Measurements from ENCODE around the gene ITPK1.

ITPK1 gene

DNA sequence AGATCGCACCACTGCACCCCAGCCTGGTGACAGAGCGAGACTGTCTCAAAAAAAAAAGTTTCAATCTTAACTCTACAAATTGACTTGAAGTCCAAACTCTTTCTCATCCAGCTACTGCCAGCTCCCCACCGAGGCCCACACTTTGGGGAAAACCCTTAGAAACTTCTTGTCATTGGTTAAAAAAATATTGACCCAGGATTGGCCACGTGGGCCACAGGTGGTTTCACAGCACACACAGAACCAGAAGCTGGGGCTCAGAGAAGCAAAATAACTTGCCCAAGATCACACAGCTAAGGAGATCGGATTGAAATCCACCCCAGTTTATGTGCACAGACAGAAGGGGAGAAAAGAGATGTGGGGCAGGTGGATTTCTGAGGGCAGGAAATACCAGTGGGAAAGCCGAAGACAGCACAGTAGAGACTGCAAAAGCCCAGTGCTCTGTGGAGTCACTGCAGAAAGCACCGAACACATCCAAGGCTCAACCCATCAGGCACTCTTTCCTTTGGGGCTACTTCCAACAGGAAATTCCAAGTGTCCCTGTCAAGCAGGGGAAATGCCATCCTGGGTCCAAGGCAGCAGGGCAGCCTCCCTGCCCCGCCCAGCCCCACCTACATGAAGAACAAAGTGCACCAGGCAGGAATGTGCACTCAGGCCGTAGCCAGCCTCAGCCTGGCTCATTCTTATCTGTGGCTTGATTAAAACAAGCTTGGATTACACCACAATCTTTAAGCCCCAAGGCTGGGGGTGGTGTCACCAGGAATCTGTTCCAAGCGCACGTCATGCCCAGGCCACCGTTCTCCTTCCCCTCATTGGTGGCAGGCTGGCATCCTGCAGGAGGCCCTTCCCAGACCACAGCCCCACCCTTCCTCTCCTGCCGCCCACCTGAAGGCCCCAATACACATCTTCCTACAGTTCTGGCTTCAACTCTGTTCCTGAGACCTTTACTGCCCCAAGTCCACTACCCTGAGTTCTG is 72.5 kb downstream of the ITPK1 start:
- DNase-seq (ENCODE audit: low spot score) = no peak

DNA sequence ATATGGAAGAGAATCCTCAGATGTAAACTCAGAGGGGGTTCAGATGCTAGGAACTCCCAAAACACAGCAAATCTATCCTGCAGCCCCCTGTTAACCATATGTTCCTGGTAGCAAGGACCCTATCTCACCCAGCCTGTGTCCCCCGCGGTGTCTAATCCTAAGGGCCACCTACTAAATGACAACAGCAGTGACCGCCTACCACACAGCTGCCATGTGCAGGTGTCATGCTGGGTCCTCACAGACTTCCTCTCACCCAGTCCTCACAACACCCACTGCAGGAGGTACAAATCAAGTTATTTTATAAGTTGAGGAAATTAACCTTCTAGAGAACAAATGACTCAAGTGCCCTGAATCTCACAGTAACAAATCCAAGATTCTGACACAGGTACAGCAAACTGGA is 73.9 kb downstream of the ITPK1 start:
- no peak for DNase-seq (ENCODE audit: low spot score)

DNA sequence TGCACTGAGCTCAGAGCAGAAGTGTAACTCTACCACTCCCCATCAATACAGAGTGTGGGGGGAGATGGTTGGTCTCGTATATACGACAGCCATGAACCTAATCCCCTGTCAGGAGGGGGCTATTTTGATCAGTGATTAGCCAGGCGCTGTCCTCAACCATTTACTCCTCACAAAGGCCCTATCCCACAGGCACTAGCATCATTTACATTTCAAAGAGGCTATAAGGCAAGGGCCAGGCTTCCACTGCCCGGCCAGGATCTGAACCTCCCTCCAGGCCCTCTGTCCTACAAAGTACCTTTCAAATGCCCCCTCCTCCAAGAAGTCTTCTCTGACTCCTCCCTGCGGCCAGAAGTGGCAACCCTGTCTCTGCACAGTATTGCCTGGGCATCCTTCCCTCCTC is 74.7 kb downstream of the ITPK1 start:
- DNase-seq (ENCODE audit: low spot score) = no peak

DNA sequence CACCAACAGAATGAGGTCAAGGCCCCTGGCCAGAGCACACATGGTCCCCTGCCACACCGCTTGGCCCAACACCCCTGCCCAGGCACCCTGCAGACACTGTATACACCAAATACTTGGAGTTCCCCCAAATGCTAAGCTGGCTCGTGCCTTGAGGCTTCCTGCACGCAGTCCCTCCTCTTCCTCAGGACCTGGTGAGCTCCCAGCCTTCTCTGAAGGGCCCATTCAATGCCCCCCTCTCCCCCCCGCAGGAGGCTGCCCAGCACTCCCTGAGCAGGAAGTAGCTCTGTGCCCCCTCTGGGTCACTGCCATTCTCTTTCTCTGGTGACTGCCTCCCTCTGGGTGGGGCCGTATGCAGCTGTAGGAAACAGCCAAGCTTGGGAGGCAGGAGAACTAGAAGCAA is 75.3 kb downstream of the ITPK1 start:
- DNase-seq (ENCODE audit: low spot score) = no peak

DNA sequence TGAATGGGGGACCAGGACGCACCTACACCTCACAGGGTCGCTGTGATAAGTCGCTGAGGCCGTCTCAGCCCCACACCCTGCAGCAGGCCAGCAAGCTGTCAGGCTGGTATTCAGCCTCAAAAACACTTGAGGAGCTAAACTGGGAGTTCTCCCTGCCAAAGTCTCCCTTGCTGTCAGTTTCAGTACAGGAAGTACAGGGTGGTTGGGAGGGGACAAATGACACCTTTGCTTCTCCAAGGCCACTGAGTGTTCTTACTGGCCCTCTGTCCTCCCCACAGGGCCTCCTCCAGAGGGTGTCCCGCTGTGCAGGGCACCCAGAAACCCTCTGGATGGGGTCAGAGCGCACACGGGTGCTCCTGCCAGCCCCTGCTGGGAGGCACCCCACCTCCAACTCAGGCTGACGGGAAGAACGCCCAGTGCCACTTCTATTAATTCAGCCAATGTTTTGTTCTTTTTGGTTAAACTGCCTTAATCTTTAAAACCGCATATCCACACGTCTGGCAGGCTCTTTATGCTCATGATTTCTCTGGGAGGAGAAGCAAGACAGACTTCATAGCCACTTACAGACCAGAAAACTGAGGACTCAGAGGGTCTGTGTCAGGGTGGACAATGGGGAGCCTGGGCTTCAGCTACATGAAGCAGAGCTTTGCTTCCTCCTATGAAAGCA is 75.9 kb downstream of the ITPK1 start:
- DNase-seq (ENCODE audit: low spot score) = no peak

DNA sequence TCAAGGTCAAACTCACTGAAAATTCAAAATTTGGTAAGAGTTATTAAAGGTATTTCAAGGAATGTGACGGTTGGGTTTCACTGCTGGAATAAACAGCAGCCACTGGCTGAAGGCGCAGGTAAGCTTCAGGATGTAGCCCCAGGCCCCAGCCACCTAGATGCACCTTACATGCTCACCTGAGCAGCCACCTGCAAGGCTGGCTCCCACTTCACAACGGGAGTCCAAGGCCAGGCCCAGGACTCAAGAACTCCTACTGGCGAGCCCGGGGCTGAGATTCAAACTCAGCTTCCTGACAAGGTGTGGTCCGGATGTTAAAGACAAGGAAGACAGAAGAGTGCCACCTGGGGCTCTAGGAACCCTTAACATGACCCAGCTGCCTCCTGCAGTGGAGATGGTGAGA is 78.4 kb downstream of the ITPK1 start:
- no peak for DNase-seq (ENCODE audit: low spot score)

DNA sequence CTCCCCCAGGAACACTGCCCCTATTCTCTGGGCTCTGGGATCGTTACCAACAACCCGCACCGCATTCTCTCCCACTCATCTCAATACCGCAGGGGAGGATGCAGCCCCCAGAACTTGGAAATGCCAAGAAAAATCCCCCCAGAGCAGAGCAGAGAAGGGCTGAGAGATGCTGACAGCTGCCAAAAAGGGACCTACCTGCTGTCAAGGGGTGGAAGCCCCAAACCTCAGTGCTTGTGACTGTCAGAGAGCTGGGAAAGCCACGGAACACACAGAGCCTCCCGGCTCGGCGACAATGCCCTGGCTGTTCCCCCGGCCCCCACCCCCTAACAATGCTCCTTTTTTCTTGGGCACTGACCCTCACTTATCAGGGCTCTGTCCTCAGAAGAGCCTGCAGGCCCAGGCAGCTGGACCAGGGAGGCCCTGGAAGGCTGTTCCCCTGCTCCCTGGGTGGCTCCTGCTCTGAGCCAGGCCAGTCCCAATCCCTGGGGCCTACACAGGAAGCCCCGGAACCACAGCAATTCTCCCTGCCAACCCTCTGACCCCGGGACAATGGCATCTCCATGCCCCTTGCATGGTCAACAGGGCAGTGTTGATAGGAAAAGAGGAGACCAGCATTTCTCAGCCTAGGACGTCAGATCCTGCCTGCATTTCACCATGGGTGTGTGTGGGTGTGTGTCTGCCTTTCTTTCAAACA is 78.9 kb downstream of the ITPK1 start:
- no peak for DNase-seq (ENCODE audit: low spot score)

DNA sequence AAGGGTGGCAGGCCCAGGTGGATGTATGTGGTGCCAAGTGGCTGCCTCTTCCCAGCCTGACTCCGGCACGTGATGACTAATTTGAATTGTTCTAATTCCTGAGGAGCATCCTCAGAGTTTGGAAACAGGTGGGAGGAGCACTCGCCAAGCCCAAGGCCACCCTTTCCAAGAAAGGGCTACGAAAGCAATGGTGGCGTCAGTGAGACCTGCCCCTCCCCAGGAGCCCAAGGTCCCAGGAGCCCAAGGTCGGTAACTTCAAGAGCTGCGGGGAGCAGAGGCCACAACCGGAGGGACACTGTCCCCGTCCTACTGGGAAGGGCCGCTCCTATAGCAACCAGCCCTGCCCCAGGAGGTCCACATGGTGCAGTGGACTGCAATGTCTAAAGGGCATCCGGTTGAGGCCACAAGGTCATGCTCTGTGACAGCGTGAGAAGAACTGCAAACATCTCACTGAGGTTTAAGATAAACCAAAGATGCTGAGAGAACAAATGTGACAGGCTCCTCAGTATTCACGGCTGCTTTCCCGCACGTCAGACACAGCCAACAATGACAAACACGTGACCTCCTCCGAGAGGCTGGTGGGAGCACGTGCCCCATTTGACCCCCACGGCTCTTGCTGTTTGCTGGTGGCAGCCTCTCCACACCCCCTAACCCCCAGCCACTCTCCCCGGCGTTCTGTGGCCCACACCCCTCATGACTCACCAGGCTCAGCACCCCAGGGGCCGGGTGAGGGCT is 79.6 kb downstream of the ITPK1 start:
- DNase-seq (ENCODE audit: low spot score) = no peak

DNA sequence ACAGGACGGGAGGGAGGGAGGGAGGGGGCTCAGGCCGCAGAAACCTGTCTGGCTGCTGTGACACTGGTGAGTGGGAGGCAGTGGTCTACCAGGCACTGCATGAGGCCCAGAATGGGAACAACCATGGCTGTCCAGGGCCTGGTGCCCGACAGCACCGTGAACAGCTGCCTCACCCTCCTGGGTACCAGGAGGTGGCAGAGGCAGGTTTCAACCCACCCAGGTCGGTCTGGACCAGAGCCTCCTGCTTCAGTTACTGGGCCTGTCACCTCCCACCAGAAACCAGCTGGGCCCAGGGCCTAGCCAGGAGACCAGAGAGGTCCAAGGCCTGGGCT is 80.2 kb downstream of the ITPK1 start:
- DNase-seq (ENCODE audit: low spot score) = no peak

DNA sequence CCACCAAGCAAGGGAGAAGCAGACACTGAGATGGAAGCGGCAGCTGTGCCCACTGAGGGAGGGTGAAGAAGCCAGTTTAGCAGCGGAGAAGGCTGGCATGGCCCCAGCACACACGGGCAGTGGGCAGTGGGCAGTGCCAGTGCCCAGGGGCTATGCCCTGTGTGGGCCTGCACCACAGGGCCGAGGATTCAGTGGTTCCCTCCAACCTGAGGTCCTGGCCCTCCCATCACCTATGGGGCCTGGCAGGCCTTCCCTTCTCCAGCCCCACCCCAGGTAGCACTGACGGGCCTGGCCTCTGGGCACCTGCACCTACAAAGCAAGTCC is 81.1 kb downstream of the ITPK1 start:
- DNase-seq (ENCODE audit: low spot score) = no peak

DNA sequence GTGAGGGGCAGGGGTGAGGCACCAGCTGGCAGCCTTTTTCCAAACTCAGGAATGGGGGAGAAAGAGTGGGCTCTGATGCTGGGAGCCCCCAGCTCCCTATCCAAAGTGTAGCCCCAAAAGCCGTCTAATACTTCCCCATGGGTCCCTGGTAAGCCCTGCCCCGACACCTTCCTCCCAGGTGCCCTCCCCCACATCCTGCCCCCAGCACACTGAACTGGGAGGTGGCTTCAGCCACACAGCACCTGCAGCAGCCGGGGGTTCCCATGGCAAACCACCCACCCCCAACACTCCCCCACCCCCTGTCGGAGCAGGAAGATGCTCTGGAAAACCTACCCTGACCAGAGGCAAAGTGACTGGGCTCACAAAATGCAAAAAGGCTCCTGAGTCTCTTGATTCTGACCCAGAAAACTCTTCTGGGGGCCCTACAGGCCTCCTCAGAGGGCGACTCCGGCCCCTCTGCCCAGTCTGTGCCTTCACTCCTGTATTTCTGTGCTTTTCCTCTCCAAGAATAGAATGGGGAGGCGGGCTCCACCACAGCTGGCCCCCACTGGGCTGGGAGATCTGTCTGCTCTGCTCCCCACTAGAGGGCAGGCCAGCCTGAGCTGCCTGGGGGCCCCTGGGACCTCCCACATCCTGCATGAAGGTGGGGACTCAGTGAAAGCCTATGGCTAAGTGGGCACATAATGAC is 81.6 kb downstream of the ITPK1 start:
- no peak for DNase-seq (ENCODE audit: low spot score)

DNA sequence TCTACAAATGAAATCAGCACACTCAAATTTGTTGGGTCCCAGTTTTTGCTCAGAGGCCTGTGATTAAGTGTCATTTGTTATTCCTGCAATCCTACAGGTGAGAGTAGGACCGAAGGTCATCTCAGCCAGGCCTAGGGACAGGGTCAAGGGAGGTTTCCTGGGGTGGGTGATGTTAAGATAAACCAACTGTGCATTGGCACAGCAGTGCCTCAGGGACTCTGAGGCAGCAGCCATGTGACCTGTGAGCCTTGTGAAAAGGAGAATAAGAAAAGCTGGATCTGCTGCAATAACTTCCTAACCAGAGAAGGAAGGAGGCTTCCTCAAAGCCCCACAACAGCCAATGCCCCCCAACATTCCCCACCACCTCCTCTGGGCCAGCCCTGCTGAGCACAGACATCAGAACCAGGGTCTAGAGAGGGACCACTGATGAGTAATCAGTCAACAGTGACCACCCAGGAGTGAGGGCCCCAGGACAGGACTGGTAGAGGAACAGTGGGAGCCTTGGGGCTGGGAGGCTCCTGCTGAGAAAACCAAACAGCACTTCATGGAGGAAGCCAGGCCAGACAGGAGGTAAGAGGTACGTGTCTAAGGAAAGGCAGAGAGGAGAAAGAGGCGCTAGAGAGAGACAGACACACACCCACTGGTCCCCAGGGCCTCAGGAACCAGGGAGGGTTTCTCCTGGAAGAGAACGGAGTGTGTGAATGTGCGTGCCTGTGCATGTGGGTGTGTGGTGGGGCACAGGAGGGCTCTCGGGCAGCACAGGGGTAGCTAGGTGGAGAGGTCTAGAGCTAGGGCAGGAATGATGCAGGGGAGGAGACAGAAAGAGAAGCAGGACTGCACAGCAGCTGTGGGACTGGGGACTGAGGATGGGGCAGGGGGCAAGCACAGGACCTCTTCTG is 82.4 kb downstream of the ITPK1 start:
- no peak for DNase-seq (ENCODE audit: low spot score)

DNA sequence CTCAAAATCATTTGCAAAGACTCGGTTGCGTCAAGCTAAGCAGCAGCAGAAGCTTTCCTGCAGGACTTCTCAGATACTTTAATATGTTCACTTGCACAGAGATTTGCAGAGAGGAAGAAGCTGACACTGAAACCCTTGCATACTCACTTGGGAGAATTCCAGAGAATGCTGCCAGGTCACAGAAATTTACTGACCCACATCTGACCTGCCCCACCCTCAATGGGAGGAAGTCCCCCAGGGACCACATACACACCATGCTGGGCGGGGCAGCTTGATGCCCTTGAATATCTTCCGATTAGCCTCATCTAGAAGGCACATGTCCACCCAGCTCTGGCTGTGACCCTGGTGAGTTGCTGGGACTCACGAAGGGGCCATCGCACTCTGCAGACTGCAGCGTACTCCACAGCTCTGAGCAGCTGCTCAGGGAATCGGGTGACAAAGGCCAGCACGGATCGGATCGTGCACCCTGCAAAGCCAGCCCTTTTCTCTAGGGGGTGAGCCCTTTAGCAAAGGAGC is 83.2 kb downstream of the ITPK1 start:
- DNase-seq (ENCODE audit: low spot score) = no peak

DNA sequence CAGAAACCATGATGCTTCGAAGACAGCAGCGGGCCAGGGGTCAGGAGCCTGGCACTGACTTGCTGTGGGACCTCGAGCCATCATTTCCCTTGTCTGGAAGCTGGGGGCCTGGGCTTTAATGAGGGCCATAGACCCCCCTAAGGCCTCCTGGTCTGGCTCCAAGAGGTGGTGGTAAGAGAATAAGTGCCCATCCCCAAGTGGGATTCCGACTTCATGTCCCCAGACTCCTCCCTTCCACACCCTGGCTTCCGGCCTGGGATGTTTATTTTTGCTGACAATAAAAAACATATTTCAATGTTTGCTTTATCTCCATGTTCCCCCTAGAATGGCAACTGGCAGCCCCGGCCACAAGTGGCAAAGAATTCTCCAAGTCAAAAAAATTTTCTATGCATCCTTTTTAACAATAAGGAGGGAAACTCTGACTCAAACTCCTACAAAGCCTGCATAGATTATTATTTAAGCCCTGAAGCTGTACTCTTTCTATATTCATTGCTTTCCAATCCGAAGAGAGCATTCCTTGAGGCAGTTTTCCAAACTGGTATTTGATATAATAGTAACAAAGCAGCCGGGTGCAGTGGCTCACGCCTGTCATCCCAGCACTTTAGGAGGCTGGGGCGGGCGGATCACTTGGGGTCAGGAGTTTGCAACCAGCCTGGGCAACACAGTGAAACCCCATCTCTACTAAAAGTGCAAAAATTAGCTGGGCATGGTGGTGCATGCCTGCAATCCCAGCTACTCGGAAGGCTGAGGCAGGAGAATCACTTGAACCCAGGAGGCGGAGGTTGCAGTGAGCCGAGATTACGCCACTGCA is 84.0 kb downstream of the ITPK1 start:
- no peak for DNase-seq (ENCODE audit: low spot score)

DNA sequence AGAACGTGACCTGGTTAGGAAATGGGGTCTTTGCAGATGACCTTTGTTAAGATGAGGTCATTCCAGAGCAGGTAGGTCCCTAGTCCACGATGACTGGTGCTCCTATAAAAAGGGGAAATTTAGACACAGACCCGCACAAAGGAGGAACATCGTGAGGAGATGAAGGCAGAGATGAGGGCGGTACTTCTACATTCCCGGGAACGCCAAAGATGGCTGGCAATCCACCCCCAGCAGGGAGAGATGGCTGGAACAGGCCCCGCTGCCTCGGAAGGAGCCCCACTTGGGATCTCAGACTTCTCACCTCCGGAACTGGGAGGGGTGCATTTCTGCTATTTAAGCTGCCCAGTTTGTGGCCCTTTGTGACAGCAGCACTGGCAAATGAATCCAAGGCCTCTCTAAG is 85.0 kb downstream of the ITPK1 start:
- DNase-seq (ENCODE audit: low spot score) = no peak

DNA sequence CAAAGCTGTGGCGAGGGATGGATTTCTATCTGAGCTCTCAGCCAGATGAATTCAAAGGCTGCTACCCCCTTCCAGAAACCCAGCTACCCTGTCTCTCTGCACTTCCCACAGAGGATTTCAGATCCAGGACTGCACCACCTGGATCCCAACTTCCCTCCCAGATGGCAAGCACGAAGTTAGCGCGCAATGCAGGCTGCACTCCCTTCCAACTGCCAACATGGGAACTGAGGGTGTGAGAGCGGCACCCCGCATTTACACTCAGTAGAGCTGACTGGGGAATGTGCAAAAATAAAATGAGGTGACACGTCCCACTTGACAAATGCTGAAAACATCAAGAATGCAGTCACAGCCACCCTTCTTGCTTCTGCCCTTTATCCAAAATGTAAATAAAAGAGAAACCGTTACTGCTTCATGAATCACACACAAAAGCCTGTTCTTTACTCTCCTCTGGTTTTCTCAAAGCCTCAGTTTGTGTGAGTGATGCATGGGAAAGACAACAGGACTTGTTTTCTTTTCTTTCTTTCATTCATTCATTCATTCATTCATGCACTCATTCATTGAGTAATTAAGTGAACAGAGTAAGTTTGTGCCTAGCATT is 85.7 kb downstream of the ITPK1 start:
- DNase-seq (ENCODE audit: low spot score) = no peak

DNA sequence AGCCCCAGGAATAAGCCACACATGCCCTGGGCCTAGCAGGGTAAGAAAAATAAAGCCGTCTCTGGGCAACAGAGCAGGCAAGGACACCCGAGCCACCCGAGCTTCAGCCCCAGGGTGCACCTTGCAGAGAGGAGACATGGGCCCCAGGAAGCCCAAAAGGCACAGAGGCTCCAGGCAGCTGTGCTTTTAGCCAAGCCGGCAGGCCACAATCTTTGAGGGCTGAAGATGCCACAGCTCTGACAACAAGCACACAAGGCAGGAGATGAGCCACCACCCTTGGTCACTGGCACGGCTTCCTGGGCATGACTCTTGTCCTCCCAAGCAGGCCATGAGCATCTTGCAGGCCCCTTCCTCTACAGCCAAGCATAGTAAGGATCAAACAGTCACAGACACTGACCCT is 86.3 kb downstream of the ITPK1 start:
- DNase-seq (ENCODE audit: low spot score) = no peak

DNA sequence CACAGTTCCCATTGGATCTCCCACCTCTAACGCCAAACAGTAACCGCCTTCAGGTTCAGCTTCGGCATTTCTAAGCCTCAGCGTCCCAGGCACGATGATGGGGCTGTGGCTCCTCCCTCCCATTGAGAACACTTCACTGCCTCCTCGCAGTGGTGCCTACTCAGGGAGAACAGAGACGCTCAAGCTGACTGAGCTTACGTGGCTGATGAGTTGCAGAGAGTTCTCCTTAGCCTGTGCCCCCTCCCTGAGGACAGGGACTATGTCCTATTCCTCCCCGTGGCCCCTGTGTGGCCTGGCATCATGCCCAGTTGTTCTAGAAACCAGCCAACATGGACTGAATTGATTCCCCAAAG is 87.0 kb downstream of the ITPK1 start:
- no peak for DNase-seq (ENCODE audit: low spot score)

Measured in hematopoietic multipotent progenitor cell treated with erythropoietin and hydrocortisone succinate and interleukin-3 and kit ligand, for 15 days (in vitro differentiated cells).